ENCODE data around the gene SPSB4.

SPSB4 gene

DNA sequence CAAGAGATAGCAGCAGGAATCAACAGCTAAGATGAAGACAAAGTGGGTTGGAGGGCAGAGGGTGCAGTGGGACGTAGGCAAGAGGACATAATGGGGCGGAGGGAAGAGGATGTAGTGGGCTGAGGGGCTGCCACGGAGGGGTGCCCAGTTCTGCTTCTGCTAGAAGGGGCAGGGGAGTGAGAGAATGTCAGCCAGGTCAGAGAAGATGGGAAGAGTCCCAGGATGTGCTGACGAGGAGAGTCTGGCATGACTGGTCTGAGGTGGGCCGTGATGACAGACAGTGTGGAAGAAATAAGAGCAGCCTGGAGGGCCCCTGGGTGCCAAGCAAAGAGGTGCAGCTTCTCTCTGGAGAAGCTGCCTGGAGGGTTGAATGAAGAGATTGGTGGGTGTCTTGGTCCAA lies 4.0 kb downstream of the SPSB4 start:
- no peak for DNase-seq (ENCODE audit: low spot score)

DNA sequence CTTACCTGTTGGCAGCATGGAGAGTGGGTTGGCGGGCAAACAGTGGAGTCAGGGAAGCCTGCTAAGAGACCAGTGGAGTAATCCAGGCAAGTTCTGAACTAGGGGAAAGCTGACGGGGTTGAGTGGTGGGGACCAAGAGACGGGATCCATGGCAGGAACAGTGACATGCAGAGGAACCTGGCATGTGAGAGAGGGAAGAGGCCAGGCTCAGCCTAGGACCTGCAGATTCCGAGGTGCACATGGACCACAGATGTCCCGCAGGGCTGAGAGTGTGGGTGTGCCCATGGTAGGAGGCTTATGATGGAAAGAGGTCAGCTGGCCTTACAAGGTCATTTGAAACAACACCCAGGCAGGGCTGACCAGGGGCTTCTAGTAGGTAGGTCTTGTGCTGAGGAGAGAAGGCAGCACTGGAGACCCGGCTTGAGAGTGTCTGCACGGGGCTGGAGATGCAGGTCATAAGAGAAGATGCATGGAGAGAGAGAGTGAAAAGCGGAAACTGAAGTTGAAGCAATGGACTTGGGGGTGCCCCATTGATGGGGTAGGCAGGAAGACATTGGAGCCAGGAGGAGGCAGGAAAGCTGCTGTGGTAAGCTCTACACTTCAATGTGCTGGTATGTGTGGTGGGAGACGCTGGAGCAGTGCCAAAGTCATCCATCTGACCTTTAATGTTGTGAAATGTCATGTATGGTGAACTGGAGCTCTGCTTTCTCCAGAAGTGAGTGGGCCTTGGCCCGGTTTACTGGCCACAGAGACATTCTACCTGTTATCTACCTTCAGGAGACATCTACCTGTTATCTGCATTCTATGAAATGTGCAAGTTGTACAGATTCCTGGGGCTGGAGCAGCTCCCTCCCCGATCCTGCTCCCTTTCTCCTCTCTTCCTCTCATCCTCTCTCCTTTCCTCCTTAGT lies 4.6 kb downstream of the SPSB4 start:
- no peak for DNase-seq (ENCODE audit: low spot score)

DNA sequence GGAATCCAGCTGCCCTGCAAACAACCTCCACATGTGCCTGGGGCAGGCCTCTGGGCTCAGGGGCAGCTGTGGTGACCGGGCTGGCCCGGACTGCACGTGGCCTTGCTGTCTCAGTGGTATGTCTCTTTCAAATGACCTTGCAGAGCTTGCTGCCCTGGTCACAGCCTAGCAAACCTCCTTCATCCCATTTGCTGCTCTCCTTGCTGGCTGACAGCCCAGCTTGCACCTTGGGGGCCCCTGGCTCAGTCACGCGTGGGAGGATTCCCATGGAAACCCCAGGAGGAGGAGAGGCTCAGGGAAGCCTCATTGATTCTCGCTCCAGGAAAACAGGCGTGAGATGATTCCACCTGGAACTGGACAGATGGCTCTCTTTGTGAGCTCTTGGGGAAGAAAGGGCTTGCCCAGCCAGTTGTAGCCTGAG lies 5.6 kb downstream of the SPSB4 start:
- DNase-seq (ENCODE audit: low spot score): no peak

DNA sequence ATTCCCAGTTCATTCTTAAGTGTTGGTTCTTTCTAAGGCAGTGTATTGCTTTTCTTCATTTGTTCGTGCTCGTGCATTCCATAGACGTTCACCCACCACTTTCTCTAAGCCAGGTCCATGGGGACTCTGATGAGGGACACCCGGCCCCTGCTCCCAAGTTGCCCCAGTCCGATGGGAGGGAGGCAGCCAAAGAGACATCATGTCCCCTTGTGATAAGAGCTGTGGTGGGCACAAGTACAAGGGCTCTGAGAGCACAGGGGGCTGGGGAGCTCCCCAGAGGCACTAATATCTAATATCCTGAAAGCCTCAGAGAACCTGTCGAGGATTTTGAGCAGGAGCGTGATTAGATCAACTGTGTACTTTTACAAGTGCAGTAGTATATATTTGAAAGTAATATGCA lies 6.3 kb downstream of the SPSB4 start:
- no peak for DNase-seq (ENCODE audit: low spot score)

DNA sequence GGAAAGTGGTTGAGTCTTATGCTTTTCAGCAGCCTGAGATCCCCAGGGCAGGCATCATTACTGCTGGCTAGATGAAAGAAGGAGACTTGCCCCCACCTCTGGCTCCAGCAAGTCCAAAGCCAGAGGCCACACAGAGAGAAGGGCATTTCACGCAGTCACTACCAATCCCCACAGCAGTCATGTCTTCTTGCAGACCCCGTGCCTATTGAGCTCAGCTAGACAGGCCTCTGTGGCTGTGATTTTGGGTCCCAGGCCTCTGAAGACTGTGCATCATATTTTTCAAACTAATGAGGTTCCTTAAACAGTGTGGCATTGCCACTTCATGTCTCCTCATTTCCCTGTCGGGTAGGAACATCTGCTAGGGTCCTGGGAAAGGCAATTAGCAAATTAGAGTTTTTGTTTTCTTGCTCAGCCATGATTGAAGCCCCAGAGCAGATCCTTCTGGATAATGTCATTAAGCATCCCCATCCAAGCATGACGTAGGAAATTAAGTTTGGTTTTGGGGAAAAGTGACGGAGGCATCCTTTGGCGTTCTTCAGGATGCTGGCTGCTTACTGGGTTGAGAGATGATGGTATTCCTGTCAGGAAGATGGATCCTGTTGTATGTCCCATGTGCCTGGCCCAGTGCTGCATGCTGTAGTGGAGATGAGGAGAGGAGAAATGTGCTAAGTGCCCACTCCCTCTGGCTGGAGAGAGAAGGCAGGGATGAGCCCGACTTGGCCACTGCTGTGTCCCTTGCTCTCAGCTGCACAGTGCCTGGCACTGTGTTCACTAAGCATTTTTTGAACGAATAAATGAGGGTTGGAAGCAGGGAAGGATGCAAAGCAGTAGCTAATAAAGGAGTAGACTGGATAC lies 7.0 kb downstream of the SPSB4 start:
- no peak for DNase-seq (ENCODE audit: low spot score)

DNA sequence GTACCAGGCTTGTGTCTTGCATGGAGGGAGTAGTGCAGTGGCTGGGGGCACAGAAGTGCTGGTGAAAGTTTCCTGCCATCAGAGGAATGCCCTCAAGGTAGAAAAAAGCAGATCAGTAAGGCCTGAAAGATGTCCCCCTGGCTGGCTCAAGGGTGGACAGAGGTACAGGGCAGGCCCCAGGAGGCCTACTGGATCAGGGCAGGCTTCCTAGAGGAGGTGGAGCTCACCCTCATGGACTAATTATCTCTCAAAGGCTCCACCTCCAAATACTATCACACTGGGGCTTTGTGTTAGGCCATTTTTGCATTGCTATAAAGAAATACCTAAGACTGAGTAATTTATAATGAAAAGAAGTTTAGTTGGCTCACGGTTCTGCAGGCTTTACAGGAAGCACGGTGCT lies 7.8 kb downstream of the SPSB4 start:
- no peak for DNase-seq (ENCODE audit: low spot score)

DNA sequence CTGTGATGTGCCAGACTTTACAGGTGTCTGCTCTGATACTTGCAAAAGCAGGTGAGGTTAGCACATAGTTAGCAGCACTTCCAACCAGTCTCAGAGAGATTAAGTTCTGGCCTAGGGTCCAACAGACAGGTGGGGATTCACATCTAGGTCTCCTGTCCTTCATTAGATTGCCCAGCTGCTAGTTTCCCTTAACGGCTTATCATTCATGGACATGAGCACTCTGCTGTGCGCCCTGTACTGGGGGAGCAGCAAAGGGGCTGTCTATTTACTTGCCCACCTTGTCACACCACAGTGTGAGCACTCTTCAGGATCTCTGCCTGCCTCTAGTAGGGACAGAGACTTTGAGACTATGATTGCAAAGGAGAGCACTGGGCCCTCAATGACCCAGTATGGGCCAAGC lies 8.7 kb downstream of the SPSB4 start:
- no peak for DNase-seq (ENCODE audit: low spot score)

DNA sequence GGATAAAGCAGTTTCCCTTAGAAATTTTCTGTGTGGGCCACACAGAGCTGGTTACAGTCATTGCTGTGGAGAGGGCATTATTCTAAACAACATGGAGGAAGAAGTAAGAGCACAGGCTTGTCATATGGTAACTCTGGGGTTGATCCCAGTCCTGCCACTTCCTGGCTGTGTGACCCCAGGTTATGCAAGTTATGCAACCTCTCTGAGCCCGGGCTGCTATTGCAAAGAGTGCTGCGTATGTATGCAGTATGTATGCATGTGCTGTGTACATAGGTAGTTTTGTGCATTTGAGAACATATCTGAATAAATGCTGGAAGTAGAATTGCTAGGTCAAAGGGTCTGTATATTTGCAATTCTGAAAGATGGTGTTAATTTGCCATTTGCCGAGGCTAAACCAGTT lies 9.2 kb downstream of the SPSB4 start:
- no peak for DNase-seq (ENCODE audit: low spot score)

DNA sequence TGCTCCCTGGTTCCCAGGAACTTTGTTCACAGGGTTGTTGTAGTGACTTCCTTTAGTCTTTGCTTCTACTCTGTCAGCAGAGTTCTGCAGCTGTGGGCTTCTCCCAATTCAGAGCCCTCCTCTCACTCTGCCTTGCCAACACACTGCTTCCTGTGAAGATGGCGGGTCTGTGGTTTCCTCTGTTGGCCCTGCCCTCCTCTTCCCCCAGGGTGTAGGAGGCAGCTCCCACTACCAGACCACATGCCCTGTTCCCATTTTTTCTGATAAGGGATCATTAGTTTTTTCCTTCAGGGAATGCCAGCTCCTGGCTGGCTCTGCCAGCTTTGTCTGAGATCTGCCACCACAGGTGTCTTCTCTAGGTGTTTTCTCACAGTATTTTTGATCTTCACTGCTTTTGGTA lies 12.7 kb downstream of the SPSB4 start:
- no peak for DNase-seq (ENCODE audit: low spot score)

DNA sequence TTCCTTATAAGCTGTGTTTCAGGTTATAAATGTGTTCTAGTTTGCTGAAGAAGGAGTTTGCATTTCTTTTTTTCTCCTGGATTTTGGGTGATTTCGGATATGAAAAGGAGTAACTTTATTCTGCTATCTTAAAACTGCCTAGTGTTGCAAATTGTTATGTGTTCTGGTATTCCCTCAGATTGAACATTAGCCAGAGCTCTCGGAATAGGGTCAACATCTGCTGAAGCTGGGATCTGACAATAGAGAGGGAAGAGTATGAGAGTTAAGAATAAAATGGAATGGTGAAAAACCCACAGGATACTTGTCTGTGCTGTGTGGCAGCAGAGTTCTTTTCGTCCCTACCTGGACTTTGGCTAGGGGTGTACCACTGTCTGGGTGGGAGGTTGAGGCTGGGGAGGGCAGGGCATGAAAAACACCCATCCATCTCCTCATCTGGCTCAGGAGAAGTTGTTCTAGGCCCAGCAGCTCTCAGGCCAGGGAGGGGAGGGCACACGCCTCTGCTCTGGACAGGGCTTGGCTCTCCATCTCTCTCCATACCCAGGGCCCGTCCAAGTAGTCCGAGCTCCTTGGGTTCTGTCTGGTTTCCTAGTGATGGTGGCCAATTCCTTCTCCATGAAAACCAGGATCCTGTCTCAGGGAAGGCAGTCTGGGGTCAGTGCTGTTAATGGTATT lies 13.2 kb downstream of the SPSB4 start:
- DNase-seq (ENCODE audit: low spot score): no peak

DNA sequence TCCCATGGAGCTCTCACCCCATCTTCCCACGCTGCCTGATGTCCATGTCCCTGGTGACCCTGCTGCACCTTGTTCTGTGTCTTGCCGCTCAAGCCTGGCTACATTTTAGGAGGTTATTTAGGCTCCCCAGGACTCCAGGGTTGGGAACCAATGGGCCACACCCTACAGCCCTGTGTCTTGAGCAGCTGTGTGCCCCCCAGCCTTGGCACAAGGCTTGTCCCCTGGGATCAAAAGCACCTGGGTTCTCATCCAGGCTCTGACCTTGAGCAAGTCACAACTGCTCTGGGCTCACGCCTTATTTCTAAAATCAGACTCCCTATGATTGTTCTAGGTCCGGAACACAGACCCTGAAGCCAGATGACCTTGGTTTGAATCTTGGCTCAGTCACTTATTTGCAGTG lies 14.1 kb downstream of the SPSB4 start:
- no peak for DNase-seq (ENCODE audit: low spot score)

DNA sequence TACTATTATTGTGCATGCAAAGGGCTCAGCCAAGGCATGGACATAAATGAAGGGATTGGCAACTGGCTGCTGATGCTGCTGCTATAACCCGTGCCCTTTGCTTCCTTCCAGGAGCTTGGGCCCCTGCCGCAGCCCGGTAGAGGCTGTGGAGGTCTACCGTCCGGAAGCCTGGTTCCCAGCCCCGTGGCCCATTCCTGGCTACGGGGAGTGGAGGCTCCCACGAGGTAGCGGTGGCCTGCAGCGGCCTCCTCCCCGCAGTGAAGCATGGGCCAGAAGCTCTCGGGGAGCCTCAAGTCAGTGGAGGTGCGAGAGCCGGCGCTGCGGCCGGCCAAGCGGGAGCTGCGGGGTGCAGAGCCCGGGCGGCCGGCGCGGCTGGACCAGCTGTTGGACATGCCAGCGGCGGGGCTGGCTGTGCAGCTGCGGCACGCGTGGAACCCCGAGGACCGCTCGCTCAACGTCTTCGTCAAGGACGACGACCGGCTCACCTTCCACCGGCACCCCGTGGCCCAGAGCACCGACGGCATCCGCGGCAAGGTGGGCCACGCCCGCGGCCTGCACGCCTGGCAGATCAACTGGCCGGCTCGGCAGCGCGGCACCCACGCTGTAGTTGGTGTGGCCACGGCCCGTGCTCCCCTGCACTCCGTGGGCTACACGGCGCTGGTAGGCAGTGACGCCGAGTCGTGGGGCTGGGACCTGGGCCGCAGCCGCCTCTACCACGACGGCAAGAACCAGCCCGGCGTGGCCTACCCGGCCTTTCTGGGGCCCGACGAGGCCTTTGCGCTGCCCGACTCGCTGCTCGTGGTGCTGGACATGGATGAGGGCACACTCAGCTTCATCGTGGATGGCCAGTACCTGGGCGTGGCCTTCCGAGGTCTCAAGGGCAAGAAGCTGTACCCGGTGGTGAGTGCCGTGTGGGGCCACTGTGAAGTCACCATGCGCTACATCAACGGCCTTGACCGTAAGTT lies 15.0 kb downstream of the SPSB4 start:
- no peak for DNase-seq (ENCODE audit: low spot score)

DNA sequence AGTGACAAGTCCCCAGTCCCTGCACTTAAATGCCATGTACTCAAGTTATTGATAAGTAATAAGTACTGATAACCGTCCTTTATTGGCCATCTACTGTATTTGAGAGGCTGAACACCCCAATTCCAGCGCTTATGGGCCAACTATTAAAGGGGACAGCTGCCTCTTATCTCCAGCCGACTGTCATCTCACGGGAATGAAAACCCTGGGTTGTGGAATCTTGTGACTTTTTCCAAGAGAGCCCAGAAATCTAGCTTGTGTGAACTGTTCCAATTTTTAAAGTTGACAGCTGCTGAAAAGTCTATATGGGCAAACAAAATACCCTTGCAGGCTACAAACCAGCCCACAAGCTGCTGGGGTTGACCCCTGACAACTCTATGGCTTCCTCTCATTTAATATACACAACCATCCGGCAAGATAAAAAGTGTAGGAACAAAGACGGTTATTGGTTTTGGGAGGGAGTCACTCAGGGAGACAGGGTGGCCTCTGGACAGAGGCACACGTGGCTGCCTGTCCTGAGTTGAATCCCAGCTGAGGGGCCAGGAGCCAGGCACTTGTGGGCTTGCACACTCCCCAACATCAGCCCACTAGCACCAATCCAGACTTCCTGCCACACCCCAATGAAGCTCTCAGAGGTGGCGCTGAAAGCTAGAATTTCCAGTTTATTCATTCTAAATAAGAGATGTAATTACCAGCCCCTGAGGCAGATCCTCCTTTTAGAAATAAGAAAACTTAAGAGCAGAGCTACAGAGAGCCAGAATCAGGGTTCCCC lies 16.2 kb downstream of the SPSB4 start:
- DNase-seq (ENCODE audit: low spot score): no peak

DNA sequence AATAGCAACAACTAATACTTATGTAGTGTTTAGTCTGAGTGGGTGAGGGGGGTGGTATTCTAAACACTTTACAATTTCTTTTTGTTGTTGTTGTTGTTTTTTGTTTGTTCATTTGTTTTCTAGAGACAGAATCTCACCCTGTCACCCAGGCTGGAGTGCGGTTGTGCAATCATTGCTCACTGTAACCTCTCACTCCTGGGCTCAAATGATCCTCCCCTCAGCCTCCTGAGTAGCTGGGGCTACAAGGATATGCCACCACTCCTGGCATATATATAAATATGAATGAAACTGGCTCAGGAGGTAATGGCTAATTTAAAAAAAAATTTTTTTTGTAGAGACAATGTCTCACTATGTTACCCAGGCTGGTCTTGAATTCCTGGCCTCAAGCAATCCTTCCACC lies 19.1 kb downstream of the SPSB4 start:
- no peak for DNase-seq (ENCODE audit: low spot score)

DNA sequence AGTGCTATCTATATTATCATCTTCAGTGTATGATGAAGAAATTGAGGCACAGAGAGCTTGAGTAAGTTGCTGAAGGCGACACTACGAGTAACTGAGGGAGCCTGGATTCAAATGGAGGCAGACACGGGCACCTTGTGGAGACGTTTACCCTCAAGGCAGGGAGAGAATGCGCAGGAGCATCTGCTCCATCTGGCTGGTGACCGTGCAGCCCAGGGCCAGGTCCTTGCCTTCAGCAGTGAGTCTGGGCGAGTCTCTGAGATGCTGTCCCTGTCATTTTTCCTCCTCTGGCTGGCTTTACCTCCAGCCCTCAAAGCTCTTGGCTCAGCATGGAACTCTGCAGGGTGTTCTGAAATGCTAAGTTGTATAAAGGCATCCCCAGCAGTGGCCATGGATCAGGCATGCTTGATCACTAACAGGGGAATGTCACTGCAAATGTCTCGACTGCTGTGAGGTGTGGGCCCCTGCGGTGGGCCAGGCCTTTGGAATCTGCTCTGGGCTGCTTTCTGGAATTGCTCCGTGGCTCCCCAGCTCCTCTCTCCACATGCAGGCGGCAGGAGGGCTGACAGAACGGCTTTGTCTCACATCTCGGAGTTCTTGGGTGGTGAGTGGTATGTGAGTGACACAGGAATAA lies 19.7 kb downstream of the SPSB4 start:
- no peak for DNase-seq (ENCODE audit: low spot score)

DNA sequence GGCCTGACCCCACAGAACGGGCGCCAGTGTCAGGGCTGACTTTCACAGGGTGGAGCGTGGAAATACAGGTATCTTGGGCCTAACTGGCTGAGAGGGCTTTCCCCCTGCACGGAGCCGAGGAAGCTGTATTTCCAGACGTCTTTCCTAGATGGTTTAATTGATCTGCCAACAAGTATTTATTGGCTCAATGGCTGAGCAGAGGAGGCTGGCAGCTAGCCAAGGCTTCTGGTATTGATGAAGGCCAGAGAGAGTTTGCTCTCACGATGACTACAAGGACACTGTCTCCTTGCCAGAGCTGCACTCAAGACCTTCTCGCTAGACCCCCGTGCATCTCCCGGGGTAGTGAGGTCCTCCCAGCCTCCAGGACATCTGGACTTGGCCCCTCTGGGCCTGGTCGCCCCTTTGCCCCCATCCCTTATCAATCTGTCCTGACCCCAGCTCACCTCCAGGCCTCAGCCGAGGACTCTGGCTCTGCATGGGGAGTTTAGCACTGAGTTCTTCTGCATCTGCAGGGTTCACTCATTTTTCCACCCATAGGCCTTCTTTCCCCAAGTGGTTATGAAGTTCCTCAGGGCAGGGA lies 20.6 kb downstream of the SPSB4 start:
- no peak for DNase-seq (ENCODE audit: low spot score)

DNA sequence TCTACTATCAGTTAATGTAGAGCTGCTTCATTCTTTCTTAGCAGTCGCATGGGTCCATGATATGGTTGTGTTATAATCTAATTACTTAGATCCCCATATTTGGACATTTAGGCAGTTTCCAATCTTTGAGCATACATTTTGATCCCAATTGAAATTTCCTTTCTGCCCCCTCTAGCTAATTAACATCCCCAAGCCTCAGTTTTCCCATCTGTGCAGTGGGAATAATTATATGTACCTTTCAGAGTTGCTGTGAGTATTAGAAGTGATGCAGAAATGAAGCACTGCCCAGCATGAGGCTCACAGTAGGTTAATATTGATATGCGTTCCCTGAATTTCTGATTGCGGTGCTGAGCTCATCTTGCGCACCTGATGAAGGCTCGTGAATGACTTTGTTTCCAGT lies 21.8 kb downstream of the SPSB4 start:
- no peak for DNase-seq (ENCODE audit: low spot score)

DNA sequence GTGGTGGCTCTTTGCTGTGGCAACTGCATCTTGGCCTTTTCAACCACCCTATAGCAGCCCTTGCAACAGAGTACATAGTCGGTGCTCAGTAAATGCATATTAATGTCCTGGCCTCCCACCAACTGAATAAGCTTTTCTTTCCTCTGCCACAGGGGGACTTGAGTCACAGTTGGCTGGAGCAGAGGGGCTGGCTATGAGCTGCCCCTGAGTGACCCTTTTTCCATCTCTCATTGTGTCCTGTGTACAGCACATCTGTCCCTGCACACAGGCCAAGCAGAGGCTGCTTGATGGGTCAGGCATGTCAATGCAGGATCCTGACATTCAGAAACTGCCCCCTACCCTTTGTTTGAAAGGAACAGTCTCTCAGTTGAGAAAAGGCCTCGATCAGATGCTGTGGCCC lies 22.4 kb downstream of the SPSB4 start:
- no peak for DNase-seq (ENCODE audit: low spot score)

DNA sequence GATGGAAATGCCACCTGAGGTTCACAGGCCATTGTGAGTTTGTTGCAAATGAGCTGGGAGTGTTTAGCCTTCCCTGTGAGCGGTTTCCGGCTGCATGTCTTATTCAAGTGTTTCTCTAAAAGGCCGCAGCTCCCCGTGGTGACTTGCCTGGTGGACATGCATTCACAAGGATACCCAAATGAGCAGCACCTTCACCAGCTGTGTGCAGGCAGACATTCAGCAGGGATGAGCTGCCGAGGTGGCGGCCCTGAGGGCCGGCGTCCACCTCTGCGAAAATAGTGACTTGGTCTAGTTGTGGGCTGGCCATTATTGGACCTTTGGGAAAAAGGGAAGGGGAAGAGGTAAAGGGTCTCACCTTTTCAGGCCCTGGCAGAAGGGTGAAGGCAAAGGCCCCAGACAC lies 23.4 kb downstream of the SPSB4 start:
- DNase-seq (ENCODE audit: low spot score): no peak
